Psoas muscle (tissue), 8 donors: ENCODE results near the gene ANKRD11. TPM values are rescaled to one million over a fixed set of nuclear protein-coding genes. Genes with fewer than 3 reads are reported as not detected.
A peak's percentile ranks its signal among the peaks of the same experiment; 100 is the strongest.

Source experiments
- ATAC-seq, 4 donors: fragments of 200-7000 bp; cut with Tn5 transposase; one replicate each; pipeline ENCODE4 v1.9.1; 2020; ENCODE audit warnings: moderate library complexity in 3 of 4, mild to moderate bottlenecking in 2 of 4
- DNase-seq, 2 donors: peaks; one replicate each; pipeline ENCODE4 v3.0.0-alpha.2; 2020
- H3K27ac ChIP-seq: fragments of 200-600 bp; one replicate; pipeline ENCODE4 v1.8.0; 2022
- H3K27me3 ChIP-seq, 3 donors: fragments of 200-600 bp in 1 of 3; one replicate each; pipeline versions ENCODE4 v1.6.1 to v1.8.0; 2013 to 2022; ENCODE audit warnings: low read length in 2 of 3, mild to moderate bottlenecking in 2 of 3, moderate library complexity in 1 of 3; ENCODE audit not compliant: insufficient read depth in 3 of 3
- H3K36me3 ChIP-seq, 2 donors: fragments of 200-600 bp in 1 of 2; one replicate each; pipeline versions ENCODE4 v1.6.1 to v1.8.0; 2013 to 2022; ENCODE audit warnings: low read depth in 1 of 2, mild to moderate bottlenecking in 1 of 2, moderate library complexity in 1 of 2; ENCODE audit not compliant: insufficient read depth in 1 of 2
- H3K4me1 ChIP-seq: fragments of 200-600 bp; one replicate; pipeline ENCODE4 v1.8.0; 2022
- H3K4me3 ChIP-seq: fragments of 200-600 bp; one replicate; pipeline ENCODE4 v1.8.0; 2022; ENCODE audit warnings: mild to moderate bottlenecking
- H3K9me3 ChIP-seq: fragments of 200-600 bp; one replicate; pipeline ENCODE4 v1.8.0; 2022
- WGBS, 3 donors: extraction: QIAGEN DNeasy Blood & Tissue Kit; methylation state at CpG; one replicate each; pipeline versions ENCODE4 v1.1.6 to v1.1.7; 2013; 5-methylcytosine and 5-hydroxymethylcytosine counted together
- intact Hi-C, 2 donors: fragments of 100-400 bp; cut with DNase I; formaldehyde crosslinking; loops; one replicate each; pipeline versions ENCODE4 v1.11.0 to v1.14.2; 2022
- polyA plus RNA-seq, 3 donors: library from polyadenylated mRNA; stranded (reverse); fragments of 200-250 nt; gene quantifications; one replicate each; pipeline ENCODE4 v1.2.3, GENCODE V29; 2013
- total RNA-seq, 4 donors: library from RNA; stranded (reverse); fragmentation: NEBNext Ultra II Directional in 2 of 4; extraction: Animal tissue kit (Norgen Biotek cat#: 25700) in 2 of 4; gene quantifications; one replicate each; pipeline versions ENCODE4 v1.2.1 to v1.2.4, GENCODE V29; 2021 to 2023
- TF ChIP-seq, protein P1 (sequence below): fragments of 200-600 bp; IDR thresholded peaks from one replicate; pipeline ENCODE4 v1.8.0; 2022; ENCODE audit warnings: antibody characterized with exemption
- donor health status: healthy with polysubstance abuse.
- donor health status: DM: no; HTN: no; CAD: no; lungs with moderate emphysema.
- donor health status: Bipolar disorder and iron deficiency.
- donor health status: healthy.
- donor health status: DM: yes; HTN: yes; CAD: no.
- donor health status: DM: no; HTN: no; CAD: no.
- donor health status: DM: no; HTN: no; CAD: no.
- donor health status: DM: yes; HTN: yes; CAD: no.

ANKRD11 gene
- total and polyA plus RNA-seq, 7 donors = 22.3 to 72.8 (median 57.2) TPM

DNA sequence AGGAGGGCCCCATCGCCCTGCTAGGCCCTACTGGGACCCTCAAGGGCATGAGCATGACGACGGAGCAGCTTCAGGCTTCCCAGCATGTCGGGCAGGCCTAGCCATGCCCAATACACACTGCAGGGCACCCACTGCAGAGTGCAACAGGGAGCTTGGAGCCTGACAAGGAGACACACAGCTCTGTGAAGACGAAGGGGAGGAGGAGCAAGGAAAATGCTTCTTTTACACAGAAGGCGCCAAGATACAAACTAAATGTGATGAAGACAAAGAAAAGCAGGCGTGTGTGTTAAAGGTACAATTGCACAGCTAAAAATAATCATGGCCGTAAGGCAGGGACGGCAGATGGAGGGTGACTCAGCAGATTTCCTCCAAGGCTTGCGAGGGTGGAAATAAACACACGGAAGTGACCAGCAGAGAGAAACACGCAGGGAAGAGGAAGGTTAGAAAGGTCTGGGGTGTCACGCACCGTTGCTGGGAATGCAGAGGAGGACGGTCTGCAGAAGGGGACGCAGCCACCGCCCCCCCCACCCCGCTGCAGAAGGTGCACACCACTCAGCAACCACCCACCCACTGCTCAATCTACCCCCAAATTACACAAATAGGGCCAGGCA lies 164.4 kb downstream of the ANKRD11 start:
- H3K4me1 ChIP-seq = peaks cover 82% of the 10 kb centered on the region
- no peaks in the 10 kb centered on the region for H3K27me3 ChIP-seq
- H3K4me3 ChIP-seq = peak overlapping the region; percentile 51

DNA sequence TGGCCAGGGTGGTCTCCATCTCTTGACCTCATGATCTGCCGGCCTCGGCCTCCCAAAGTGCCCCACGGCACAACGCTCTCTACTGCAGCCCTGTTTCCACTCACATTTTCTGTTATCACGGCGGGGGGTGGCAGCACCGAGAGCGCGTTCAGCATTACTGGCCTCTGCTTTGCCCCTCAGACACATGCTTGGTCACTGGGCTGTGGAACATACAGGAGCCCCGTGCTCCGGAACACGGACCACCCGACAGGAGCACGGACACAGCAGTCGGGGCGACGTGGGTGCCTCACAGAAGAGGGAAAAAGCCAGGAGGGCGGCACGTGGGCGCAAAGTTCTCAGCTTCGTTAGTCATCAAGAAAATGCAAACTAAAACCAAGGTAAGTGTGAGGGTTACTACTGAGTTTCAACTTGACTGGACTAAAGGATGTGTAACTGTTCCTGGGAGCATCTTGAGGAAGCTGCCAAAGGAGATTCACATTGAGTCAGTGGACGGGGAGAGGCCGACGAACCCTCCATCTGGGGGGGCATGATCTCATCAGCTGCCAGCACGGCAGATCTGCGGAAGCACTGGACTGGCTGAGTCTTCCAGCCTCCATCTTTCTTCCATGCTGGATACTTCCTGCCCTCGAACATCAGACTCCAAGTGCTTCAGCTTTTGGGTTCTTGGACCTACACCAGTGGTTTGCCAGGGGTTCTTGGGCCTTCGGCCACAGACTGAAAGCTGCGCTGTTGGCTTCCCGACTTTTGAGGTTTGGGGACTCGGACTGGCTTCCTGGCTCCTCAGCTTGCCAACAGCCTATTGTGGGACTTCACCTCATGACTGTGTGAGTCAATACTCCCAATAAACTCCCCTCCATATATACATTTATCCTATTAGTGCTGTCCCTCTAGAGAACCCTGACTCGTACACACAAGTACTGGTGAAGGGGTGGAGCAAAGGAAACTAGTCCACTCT lies 166.0 kb downstream of the ANKRD11 start:
- Histone ChIP-seq H3K4me1 (peaks cover 82% of the 10 kb centered on the region), H3K27me3 (no peaks in the 10 kb centered on the region), H3K36me3 (no peaks in the 10 kb centered on the region), H3K27ac (peak overlapping the region; percentile 92), H3K9me3 (no peaks in the 10 kb centered on the region), H3K4me3 (no peak overlapping the region)
- WGBS, 3 donors = 88 to 93% (median 89%) methylated on average over 32 of the region's 32 CpGs
- TF ChIP-seq, protein P1, sequence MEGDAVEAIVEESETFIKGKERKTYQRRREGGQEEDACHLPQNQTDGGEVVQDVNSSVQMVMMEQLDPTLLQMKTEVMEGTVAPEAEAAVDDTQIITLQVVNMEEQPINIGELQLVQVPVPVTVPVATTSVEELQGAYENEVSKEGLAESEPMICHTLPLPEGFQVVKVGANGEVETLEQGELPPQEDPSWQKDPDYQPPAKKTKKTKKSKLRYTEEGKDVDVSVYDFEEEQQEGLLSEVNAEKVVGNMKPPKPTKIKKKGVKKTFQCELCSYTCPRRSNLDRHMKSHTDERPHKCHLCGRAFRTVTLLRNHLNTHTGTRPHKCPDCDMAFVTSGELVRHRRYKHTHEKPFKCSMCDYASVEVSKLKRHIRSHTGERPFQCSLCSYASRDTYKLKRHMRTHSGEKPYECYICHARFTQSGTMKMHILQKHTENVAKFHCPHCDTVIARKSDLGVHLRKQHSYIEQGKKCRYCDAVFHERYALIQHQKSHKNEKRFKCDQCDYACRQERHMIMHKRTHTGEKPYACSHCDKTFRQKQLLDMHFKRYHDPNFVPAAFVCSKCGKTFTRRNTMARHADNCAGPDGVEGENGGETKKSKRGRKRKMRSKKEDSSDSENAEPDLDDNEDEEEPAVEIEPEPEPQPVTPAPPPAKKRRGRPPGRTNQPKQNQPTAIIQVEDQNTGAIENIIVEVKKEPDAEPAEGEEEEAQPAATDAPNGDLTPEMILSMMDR = no peak
- ATAC-seq (no peak), DNase-seq (peak in 1 of 2 donors; percentile 32)
- intact Hi-C loops = no loop called here

More for the DNA sequence above, 164.4 kb downstream of the ANKRD11 start:
- peak overlapping the region; percentile 92 for H3K27ac ChIP-seq
- H3K36me3 ChIP-seq = no peaks in the 10 kb centered on the region
- intact Hi-C loops = no loop called here
- 15 to 28% (median 18%) methylated on average over 18 of the region's 18 CpGs for WGBS, 3 donors
- TF ChIP-seq, protein P1 = no peak
- DNase-seq (peak in 1 of 2 donors; percentile 65), ATAC-seq (peak; percentile 45 to 66 (median 54))
- no peaks in the 10 kb centered on the region for H3K9me3 ChIP-seq

DNA sequence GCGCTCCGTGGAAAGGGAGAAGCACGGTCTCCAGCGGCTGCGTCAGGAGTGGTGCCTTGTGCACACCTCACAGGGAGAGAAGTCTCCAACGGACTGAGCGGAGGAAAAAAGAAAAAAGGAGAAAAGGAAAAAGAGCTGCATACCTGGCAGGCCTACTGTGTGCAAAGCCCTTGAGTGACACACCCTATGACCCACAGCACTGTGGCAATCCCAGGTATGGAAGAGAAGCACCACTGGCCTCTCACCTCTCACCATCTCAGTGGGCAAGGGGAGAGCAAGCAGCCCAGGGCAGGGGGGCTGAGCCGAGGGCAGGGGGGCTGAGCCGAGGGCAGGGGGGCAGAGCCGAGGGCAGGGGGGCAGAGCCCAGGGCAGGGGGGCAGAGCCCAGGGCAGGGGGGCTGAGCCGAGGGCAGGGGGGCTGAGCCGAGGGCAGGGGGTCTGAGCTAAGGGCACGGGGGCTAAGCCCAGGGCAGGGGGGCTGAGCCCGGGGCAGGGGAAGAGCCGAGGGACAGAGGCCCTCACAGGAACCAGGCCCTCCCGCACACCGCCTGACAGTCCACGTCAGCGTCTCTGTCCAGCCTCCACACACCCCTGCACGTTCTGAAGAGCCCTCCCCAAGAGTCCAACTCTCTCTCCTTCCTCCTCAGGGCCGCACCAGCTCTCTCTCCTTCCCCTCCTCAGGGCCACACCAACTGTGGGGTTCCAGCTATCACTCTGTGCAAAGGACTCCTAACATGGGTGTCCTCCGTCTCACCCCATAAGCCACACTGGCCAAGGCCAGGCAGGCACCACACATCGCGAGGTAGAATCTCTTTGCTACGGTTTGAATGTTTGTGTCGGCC lies 167.0 kb downstream of the ANKRD11 start:
- Histone ChIP-seq H3K9me3 (no peaks in the 10 kb centered on the region), H3K4me3 (peak overlapping the region; percentile 54), H3K27ac (peak overlapping the region; percentile 92), H3K27me3 (no peaks in the 10 kb centered on the region), H3K4me1 (peaks cover 88% of the 10 kb centered on the region), H3K36me3 (no peaks in the 10 kb centered on the region)
- TF ChIP-seq, protein P1 = no peak
- intact Hi-C loops = no loop called here
- WGBS, 3 donors = 57 to 67% (median 59%) methylated on average over 21 to 26 of the region's 26 CpGs
- DNase-seq (peak in 1 of 2 donors; percentile 36), ATAC-seq (no peak)

DNA sequence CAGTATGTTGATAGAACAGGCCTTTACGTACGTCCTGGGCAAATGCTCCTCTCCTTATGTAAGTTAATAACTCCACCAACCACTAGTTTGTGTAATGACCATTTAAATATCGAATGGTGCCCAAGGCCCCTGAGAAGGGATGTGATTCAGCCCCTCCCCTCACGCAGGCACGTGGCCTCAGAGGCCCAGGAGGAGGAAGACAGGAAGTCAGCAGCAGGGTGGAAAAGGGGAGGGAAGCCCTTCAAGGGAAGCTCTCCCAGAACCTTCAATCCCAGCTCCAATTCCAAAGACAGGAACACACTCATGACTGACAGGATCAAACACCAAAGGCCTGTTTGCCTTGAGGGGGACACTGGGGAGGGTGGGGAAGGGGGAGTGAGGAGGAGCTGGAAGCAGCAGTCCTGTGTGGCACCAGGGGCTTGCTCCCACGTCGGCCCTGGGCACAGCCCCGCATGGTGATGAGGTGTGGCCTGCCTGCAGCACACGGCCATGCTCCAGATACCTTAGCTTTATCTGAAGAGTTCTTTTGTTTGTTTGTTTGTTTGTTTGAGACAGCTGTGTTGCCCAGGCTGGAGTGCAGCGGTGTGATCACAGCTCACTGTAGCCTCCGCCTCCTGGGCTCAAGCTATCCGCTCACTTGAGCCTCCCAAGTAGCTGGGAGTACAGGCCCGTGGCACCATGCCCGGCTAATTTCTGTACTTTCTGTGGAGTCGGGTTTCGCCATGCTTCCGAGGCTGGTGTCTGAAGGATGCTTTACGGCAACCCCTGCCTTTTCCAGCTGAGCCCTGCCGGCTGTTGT lies 167.8 kb downstream of the ANKRD11 start:
- peak; percentile 45 to 70 (median 60) for ATAC-seq
- no peaks in the 10 kb centered on the region for H3K9me3 ChIP-seq
- DNase-seq = peak; percentile 86 to 95
- intact Hi-C loops = no loop called here
- WGBS, 3 donors = 24 to 38% (median 26%) methylated on average over 19 of the region's 19 CpGs
- peak overlapping the region; percentile 92 for H3K27ac ChIP-seq
- H3K4me3 ChIP-seq = peak overlapping the region; percentile 54
- H3K4me1 ChIP-seq = peaks cover 97% of the 10 kb centered on the region
- no peaks in the 10 kb centered on the region for H3K36me3 ChIP-seq
- TF ChIP-seq, protein P1 = no peak
- H3K27me3 ChIP-seq = no peaks in the 10 kb centered on the region
